K562 (cell line): ENCODE measurements around the gene SYNGR4. TPM values are rescaled to one million over a fixed set of nuclear protein-coding genes. Genes with fewer than 3 reads are reported as not detected.

ENCODE experiments used
- CHD4 ChIP-seq: fragments of 200-600 bp; sonication (generic); IDR thresholded peaks from 3 replicates; pipeline ENCODE4 v1.6.1; 2012; ENCODE audit warnings: low read depth, mild to moderate bottlenecking, mixed read lengths, low read length, inconsistent platforms; ENCODE audit not compliant: insufficient read depth, insufficient replicate concordance, poor library complexity, severe bottlenecking
- DPF2 ChIP-seq: fragments of 450-650 bp; IDR thresholded peaks from 2 replicates; pipeline ENCODE4 v1.6.1; 2016
- GABPB1 ChIP-seq: sonication (generic); formaldehyde crosslinking; IDR thresholded peaks from 2 replicates; pipeline ENCODE4 v1.8.0; 2022; ENCODE audit warnings: mild to moderate bottlenecking, missing genetic modification reagents
- IFI16 ChIP-seq: fragments of 250-450 bp; sonication (Bioruptor Pico); IDR thresholded peaks from 2 replicates; pipeline ENCODE4 v2.1.2; 2022; ENCODE audit warnings: mild to moderate bottlenecking, inconsistent platforms
- NFRKB ChIP-seq: fragments of 450-650 bp; IDR thresholded peaks from 2 replicates; pipeline ENCODE4 v1.6.1; 2016; ENCODE audit warnings: low read depth
- POLR2A ChIP-seq: fragments of 450-650 bp; conservative IDR thresholded peaks from 2 replicates; pipeline ENCODE4 v1.6.1; 2016
- POLR2G ChIP-seq: fragments of 200-400 bp; formaldehyde crosslinking; IDR thresholded peaks from 2 replicates; pipeline ENCODE4 v1.6.1; 2017; ENCODE audit warnings: low read depth, mild to moderate bottlenecking, antibody characterized with exemption, low read length, moderate library complexity
- SMAD2 ChIP-seq: fragments of 150-350 bp; IDR thresholded peaks from 2 replicates; pipeline ENCODE4 v1.6.1; 2014; ENCODE audit warnings: low read depth, mild to moderate bottlenecking, low read length
- SUPT5H ChIP-seq: fragments of 450-650 bp; IDR thresholded peaks from 2 replicates; pipeline ENCODE4 v1.6.1; 2016
- TAF1 ChIP-seq: IDR thresholded peaks from 2 replicates; pipeline ENCODE4 v1.6.1; 2011; ENCODE audit warnings: mild to moderate bottlenecking, low read length, moderate library complexity; ENCODE audit not compliant: insufficient read depth, control insufficient read depth, severe bottlenecking; ENCODE audit errors: extremely low read depth
- TCF3 ChIP-seq: sonication (generic); formaldehyde crosslinking; IDR thresholded peaks from 2 replicates; pipeline ENCODE4 v1.4.0; 2020; ENCODE audit warnings: mild to moderate bottlenecking, missing genetic modification reagents
- polyA plus RNA-seq, 8 experiments: library from polyadenylated mRNA; depleted of rRNA in 4 of 8; stranded (reverse) in 5 of 8; unstranded in 3 of 8; fragments of >200 nt; fragmentation: Nextera tagmentation in 2 of 8; fragmentation: Illumina TruSeq in 1 of 8; extraction: Ambion mirVana in 2 of 8; extraction: Trizol in 1 of 8; gene quantifications; 2 replicates each; pipeline versions ENCODE4 v1.2.1 to v1.2.3, GENCODE V29; 2011 to 2014; ENCODE audit warnings: inconsistent platforms in 1 of 8, missing spikeins in 1 of 8
- total RNA-seq, 7 experiments: library from RNA; depleted of rRNA in 6 of 7; stranded (reverse); fragments of >200 nt in 6 of 7; fragmentation: Illumina TruSeq in 2 of 7; extraction: Trizol in 2 of 7; gene quantifications; 2 replicates each; pipeline versions ENCODE4 v1.2.1 to v1.2.3, GENCODE V29; 2011 to 2021; ENCODE audit warnings: low replicate concordance in 1 of 7
- TF ChIP-seq, protein P1 (sequence below), 2 experiments: fragments of 450-650 bp in 1 of 2; sonication (generic) in 1 of 2; formaldehyde crosslinking in 1 of 2; IDR thresholded peaks; 2 replicates each; pipeline versions ENCODE4 v1.7.1 to v1.9.0; 2016 to 2022; ENCODE audit warnings: inconsistent platforms in 1 of 2, mild to moderate bottlenecking in 1 of 2, missing genetic modification reagents in 1 of 2
- TF ChIP-seq, protein P2 (sequence below), 3 experiments: fragments of 200-800 bp in 1 of 3; fragments of 250-450 bp in 1 of 3; fragments of 450-650 bp in 1 of 3; sonication (Bioruptor Pico) in 1 of 3; sonication (Bioruptor generic) in 1 of 3; formaldehyde crosslinking in 1 of 3; IDR thresholded peaks; 2 replicates each; pipeline versions ENCODE4 v1.6.1 to v1.8.0; 2016 to 2022; ENCODE audit warnings: mild to moderate bottlenecking in 2 of 3, missing genetic modification characterization in 2 of 3, missing compliant biosample characterization in 1 of 3, moderate library complexity in 1 of 3
- TF ChIP-seq, protein P3 (sequence below): fragments of 200-400 bp; formaldehyde crosslinking; IDR thresholded peaks from 2 replicates; pipeline ENCODE4 v1.6.1; 2017; ENCODE audit warnings: mild to moderate bottlenecking, low read depth, low read length, moderate library complexity

SYNGR4 gene
- total and polyA plus RNA-seq, 9 of the 15 experiments (the other 6 are each of a cell fraction or from before 2014, with no cell fraction given), result 0.07 to 0.14 TPM; not detected in 7

- TF ChIP-seq TAF1 (no peak), POLR2A (peak; percentile 76), SMAD2 (no peak), NFRKB (peak; percentile 75), GABPB1 (CRISPR knock-in tag) (no peak), DPF2 (peak; percentile 49), TCF3 (CRISPR knock-in tag) (peak; percentile 6; the same call in 1 of the 2 replicates), SUPT5H (peak; percentile 77; the same call in 1 of the 2 replicates), POLR2G (peak; percentile 33), CHD4 (peak; percentile 31), IFI16 (CRISPR knock-in tag) (no peak)
- TF ChIP-seq, protein P1, sequence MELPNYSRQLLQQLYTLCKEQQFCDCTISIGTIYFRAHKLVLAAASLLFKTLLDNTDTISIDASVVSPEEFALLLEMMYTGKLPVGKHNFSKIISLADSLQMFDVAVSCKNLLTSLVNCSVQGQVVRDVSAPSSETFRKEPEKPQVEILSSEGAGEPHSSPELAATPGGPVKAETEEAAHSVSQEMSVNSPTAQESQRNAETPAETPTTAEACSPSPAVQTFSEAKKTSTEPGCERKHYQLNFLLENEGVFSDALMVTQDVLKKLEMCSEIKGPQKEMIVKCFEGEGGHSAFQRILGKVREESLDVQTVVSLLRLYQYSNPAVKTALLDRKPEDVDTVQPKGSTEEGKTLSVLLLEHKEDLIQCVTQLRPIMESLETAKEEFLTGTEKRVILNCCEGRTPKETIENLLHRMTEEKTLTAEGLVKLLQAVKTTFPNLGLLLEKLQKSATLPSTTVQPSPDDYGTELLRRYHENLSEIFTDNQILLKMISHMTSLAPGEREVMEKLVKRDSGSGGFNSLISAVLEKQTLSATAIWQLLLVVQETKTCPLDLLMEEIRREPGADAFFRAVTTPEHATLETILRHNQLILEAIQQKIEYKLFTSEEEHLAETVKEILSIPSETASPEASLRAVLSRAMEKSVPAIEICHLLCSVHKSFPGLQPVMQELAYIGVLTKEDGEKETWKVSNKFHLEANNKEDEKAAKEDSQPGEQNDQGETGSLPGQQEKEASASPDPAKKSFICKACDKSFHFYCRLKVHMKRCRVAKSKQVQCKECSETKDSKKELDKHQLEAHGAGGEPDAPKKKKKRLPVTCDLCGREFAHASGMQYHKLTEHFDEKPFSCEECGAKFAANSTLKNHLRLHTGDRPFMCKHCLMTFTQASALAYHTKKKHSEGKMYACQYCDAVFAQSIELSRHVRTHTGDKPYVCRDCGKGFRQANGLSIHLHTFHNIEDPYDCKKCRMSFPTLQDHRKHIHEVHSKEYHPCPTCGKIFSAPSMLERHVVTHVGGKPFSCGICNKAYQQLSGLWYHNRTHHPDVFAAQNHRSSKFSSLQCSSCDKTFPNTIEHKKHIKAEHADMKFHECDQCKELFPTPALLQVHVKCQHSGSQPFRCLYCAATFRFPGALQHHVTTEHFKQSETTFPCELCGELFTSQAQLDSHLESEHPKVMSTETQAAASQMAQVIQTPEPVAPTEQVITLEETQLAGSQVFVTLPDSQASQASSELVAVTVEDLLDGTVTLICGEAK (IDR thresholded peaks at IDR 0.05), result peak; percentile 74; the same call in 1 of the 2 replicates
- TF ChIP-seq, protein P1 (CRISPR knock-in tag; IDR thresholded peaks at IDR 0.05), result no peak
- TF ChIP-seq, protein P2, sequence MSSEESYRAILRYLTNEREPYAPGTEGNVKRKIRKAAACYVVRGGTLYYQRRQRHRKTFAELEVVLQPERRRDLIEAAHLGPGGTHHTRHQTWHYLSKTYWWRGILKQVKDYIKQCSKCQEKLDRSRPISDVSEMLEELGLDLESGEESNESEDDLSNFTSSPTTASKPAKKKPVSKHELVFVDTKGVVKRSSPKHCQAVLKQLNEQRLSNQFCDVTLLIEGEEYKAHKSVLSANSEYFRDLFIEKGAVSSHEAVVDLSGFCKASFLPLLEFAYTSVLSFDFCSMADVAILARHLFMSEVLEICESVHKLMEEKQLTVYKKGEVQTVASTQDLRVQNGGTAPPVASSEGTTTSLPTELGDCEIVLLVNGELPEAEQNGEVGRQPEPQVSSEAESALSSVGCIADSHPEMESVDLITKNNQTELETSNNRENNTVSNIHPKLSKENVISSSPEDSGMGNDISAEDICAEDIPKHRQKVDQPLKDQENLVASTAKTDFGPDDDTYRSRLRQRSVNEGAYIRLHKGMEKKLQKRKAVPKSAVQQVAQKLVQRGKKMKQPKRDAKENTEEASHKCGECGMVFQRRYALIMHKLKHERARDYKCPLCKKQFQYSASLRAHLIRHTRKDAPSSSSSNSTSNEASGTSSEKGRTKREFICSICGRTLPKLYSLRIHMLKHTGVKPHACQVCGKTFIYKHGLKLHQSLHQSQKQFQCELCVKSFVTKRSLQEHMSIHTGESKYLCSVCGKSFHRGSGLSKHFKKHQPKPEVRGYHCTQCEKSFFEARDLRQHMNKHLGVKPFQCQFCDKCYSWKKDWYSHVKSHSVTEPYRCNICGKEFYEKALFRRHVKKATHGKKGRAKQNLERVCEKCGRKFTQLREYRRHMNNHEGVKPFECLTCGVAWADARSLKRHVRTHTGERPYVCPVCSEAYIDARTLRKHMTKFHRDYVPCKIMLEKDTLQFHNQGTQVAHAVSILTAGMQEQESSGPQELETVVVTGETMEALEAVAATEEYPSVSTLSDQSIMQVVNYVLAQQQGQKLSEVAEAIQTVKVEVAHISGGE (CRISPR knock-in tag; IDR thresholded peaks at IDR 0.05), result no peak; a peak in 1 of 6 replicates
- TF ChIP-seq, protein P3, sequence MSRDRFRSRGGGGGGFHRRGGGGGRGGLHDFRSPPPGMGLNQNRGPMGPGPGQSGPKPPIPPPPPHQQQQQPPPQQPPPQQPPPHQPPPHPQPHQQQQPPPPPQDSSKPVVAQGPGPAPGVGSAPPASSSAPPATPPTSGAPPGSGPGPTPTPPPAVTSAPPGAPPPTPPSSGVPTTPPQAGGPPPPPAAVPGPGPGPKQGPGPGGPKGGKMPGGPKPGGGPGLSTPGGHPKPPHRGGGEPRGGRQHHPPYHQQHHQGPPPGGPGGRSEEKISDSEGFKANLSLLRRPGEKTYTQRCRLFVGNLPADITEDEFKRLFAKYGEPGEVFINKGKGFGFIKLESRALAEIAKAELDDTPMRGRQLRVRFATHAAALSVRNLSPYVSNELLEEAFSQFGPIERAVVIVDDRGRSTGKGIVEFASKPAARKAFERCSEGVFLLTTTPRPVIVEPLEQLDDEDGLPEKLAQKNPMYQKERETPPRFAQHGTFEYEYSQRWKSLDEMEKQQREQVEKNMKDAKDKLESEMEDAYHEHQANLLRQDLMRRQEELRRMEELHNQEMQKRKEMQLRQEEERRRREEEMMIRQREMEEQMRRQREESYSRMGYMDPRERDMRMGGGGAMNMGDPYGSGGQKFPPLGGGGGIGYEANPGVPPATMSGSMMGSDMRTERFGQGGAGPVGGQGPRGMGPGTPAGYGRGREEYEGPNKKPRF, result no peak
Observed at GRCh38 chr19:48363500-48363809, 712 bp upstream of the SYNGR4 start (continued).
